GM21786 (cell line): Measurements from ENCODE around the gene TNS4.

Source experiments
- ATAC-seq: cut with Tn5 transposase; IDR thresholded peaks from one replicate; pipeline ENCODE4 v1.9.1; 2021; ENCODE audit not compliant: unreplicated experiment

Gene TNS4

GRCh38 chr17:40442392-40443195 is 58.8 kb downstream of the TNS4 start:
- no peak for ATAC-seq

- ATAC-seq: no peak
Measured at GRCh38 chr17:40440166-40440565, 61.3 kb downstream of the TNS4 start.

GRCh38 chr17:40437095-40437732 is 64.2 kb downstream of the TNS4 start:
- ATAC-seq: no peak

- ATAC-seq: no peak
Measured at GRCh38 chr17:40436636-40437035, 64.8 kb downstream of the TNS4 start.

GRCh38 chr17:40433551-40434415 is 67.6 kb downstream of the TNS4 start:
- no peak for ATAC-seq

GRCh38 chr17:40432864-40433528 is 68.4 kb downstream of the TNS4 start:
- ATAC-seq: no peak

- no peak for ATAC-seq
Measured at GRCh38 chr17:40431231-40431602, 70.2 kb downstream of the TNS4 start.

- no peak for ATAC-seq
Measured at GRCh38 chr17:40430272-40431230, 70.9 kb downstream of the TNS4 start.

- ATAC-seq: no peak
Measured at GRCh38 chr17:40427002-40427491, 74.4 kb downstream of the TNS4 start.
